ENCODE measurements around the gene XPO6.

GRCh38 chr16:28237754-28238357, 26.1 kb upstream of the XPO6 start:
- TF ChIP-seq ZNF138 (tag by site-specific recombination; IDR thresholded peaks at IDR 0.05; ENCODE audit: borderline replicate concordance) (no peak), SP2 (tag by site-specific recombination; IDR thresholded peaks at IDR 0.05) (no peak), PATZ1 (tag by site-specific recombination; IDR thresholded peaks at IDR 0.05) (no peak), CTCF (tag by site-specific recombination; IDR thresholded peaks at IDR 0.05) (no peak), ZNF174 (tag by site-specific recombination; IDR thresholded peaks at IDR 0.05) (no peak), BCL11A (tag by site-specific recombination; IDR thresholded peaks at IDR 0.05; ENCODE audit: low read depth) (no peak), ZFP37 (tag by site-specific recombination; IDR thresholded peaks at IDR 0.05) (no peak), MEIS1 (CRISPR knock-in tag; IDR thresholded peaks at IDR 0.05; ENCODE audit: borderline replicate concordance) (no peak), ZBTB11 (tag by site-specific recombination; conservative IDR thresholded peaks at IDR 0.05; ENCODE audit: low read depth) (no peak)
- TF ChIP-seq, protein P1, sequence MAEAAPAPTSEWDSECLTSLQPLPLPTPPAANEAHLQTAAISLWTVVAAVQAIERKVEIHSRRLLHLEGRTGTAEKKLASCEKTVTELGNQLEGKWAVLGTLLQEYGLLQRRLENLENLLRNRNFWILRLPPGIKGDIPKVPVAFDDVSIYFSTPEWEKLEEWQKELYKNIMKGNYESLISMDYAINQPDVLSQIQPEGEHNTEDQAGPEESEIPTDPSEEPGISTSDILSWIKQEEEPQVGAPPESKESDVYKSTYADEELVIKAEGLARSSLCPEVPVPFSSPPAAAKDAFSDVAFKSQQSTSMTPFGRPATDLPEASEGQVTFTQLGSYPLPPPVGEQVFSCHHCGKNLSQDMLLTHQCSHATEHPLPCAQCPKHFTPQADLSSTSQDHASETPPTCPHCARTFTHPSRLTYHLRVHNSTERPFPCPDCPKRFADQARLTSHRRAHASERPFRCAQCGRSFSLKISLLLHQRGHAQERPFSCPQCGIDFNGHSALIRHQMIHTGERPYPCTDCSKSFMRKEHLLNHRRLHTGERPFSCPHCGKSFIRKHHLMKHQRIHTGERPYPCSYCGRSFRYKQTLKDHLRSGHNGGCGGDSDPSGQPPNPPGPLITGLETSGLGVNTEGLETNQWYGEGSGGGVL (tag by site-specific recombination; IDR thresholded peaks at IDR 0.05) = no peak

Measured in HEK293 (cell line).